CD4-positive, CD25-positive, alpha-beta regulatory T cell (primary cell): ENCODE results near the gene MYO1E. TPM values are rescaled to one million over a fixed set of nuclear protein-coding genes. Genes with fewer than 3 reads are reported as not detected.

Experiments used
- ATAC-seq, 2 donors: fragments of 150-1000 bp; cut with Tn5 transposase; one replicate each; pipeline ENCODE4 v1.10.0; 2021; ENCODE audit warnings: low read depth in 2 of 2, moderate number of reproducible peaks in 2 of 2, moderate library complexity in 1 of 2
- DNase-seq, 3 donors: peaks; one replicate each; pipeline versions ENCODE4 v3.0.0 to v3.0.0-alpha.2; 2012 to 2022; ENCODE audit warnings: mixed read lengths in 1 of 3
- H3K27ac ChIP-seq: one replicate; pipeline ENCODE4 v1.7.0; 2013; ENCODE audit warnings: mild to moderate bottlenecking, low read length; ENCODE audit not compliant: insufficient read depth, poor library complexity, severe bottlenecking
- H3K27me3 ChIP-seq: one replicate; pipeline ENCODE4 v1.7.0; 2013; ENCODE audit warnings: low read length; ENCODE audit not compliant: control insufficient read depth, insufficient read depth
- H3K36me3 ChIP-seq: one replicate; pipeline ENCODE4 v1.7.0; 2013; ENCODE audit warnings: mild to moderate bottlenecking, low read length, moderate library complexity; ENCODE audit not compliant: control insufficient read depth, insufficient read depth
- H3K4me1 ChIP-seq: 2 replicates; pipeline ENCODE4 v1.7.0; 2013; ENCODE audit warnings: mild to moderate bottlenecking, low read length; ENCODE audit not compliant: insufficient read depth, control insufficient read depth, poor library complexity, severe bottlenecking
- H3K4me3 ChIP-seq: one replicate; pipeline ENCODE4 v1.7.0; 2013; ENCODE audit warnings: low read depth, mild to moderate bottlenecking, low read length, moderate library complexity
- H3K9me3 ChIP-seq, 2 experiments: 1 replicate in 1 of 2; 2 replicates in 1 of 2; pipeline ENCODE4 v1.7.0; 2013; ENCODE audit warnings: low read length in 2 of 2, mild to moderate bottlenecking in 1 of 2, moderate library complexity in 1 of 2; ENCODE audit not compliant: control insufficient read depth in 2 of 2
- H3K27ac Mint-ChIP-seq, 3 donors: one replicate each; pipeline ENCODE4 v1.8.0; 2020 to 2022; ENCODE audit warnings: mild to moderate bottlenecking in 3 of 3, mixed read lengths in 3 of 3, moderate library complexity in 2 of 3
- H3K27me3 Mint-ChIP-seq: one replicate; pipeline ENCODE4 v1.8.0; 2022; ENCODE audit warnings: mild to moderate bottlenecking, mixed read lengths
- H3K36me3 Mint-ChIP-seq: one replicate; pipeline ENCODE4 v1.8.0; 2020; ENCODE audit warnings: mixed read lengths
- H3K4me1 Mint-ChIP-seq, 4 donors: one replicate each; pipeline ENCODE4 v1.8.0; 2020 to 2022; ENCODE audit warnings: mixed read lengths in 4 of 4, mild to moderate bottlenecking in 1 of 4
- H3K4me3 Mint-ChIP-seq, 4 donors: one replicate each; pipeline ENCODE4 v1.8.0; 2020 to 2022; ENCODE audit warnings: mild to moderate bottlenecking in 4 of 4, mixed read lengths in 4 of 4, moderate library complexity in 3 of 4
- H3K9me3 Mint-ChIP-seq, 7 donors: one replicate each; pipeline ENCODE4 v1.8.0; 2020 to 2022; ENCODE audit warnings: mixed read lengths in 7 of 7, mild to moderate bottlenecking in 3 of 7, moderate library complexity in 2 of 7
- polyA plus RNA-seq, 4 donors: library from polyadenylated mRNA; unstranded; fragments of 300-500 nt; fragmentation: Illumina TruSeq; gene quantifications; one replicate each; pipeline ENCODE4 v1.2.3, GENCODE V29; 2021
- total RNA-seq: library from RNA; stranded (reverse); gene quantifications from one replicate; pipeline ENCODE4 v1.2.3, GENCODE V29; 2022

MYO1E gene
- total and polyA plus RNA-seq, 5 donors from 2014 or later, result 0.14 to 1.6 (median 0.75) TPM

DNA sequence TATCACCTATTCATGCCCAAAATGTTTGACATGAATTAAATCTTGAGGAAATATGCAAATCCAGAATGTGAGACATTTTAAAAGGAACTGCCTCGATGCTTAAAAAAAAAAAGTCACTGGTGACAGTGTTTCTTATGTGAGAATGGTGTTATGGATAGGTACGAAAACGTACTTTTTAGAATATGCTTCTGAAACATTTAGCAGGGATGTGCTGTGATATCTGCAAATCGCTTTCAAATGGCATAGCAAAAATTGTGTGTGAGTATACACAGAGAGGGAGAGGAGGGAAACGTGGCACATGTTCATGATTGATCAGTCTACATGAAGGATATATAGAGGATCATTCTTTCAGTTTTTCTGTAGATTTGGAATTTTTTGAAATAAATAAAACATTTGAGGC, 251.7 kb downstream of the MYO1E start:
- Histone ChIP-seq H3K4me3 (no peak overlapping the region), H3K4me1 (no peaks in the 10 kb centered on the region), H3K27ac (no peak overlapping the region), H3K27me3 (no peaks in the 10 kb centered on the region), H3K36me3 (peaks cover 4% of the 10 kb centered on the region), H3K9me3 (no peaks in the 10 kb centered on the region)
- Mint-ChIP-seq H3K27me3 (no peaks in the 10 kb centered on the region), H3K9me3 (no peaks in the 10 kb centered on the region), H3K4me1 (peaks cover 0 to 8% (median 3%) of the 10 kb centered on the region in 4 donors), H3K36me3 (no peaks in the 10 kb centered on the region), H3K27ac (peak overlapping the region in 1 of 3 donors; percentile 6), H3K4me3 (peak overlapping the region in 1 of 4 donors; percentile 7)
- no peak for ATAC-seq
- DNase-seq, result no peak

DNA sequence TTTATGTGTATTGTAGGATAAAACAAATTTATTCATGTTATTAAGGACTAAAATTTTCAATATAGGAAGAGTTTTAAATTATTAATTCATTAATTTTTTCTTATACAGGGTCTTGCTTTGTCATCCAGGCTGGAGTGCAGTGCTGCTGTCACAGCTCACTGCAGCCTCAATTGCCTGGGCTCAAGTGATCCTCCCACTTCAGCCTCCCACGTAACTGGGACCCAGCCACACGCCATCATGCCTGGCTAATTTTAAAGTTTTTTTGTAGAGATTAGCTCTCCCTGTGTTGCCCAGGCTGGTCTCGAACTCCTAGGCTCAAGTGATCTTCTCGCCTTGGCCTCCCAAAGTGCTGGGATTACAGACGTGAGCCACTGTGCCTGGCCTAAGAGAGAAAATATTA, 253.0 kb downstream of the MYO1E start:
- peaks cover 4% of the 10 kb centered on the region for H3K36me3 ChIP-seq
- H3K27ac ChIP-seq, result no peak overlapping the region
- Mint-ChIP-seq H3K4me1 (peaks cover 0 to 8% (median 3%) of the 10 kb centered on the region in 4 donors), H3K9me3 (no peaks in the 10 kb centered on the region), H3K27ac (peak overlapping the region in 1 of 3 donors; percentile 6), H3K36me3 (no peaks in the 10 kb centered on the region), H3K27me3 (no peaks in the 10 kb centered on the region), H3K4me3 (no peak overlapping the region)
- DNase-seq (no peak), ATAC-seq (no peak)
- H3K9me3 ChIP-seq, result no peaks in the 10 kb centered on the region
- H3K4me3 ChIP-seq, result no peak overlapping the region
- no peaks in the 10 kb centered on the region for H3K27me3 ChIP-seq
- no peaks in the 10 kb centered on the region for H3K4me1 ChIP-seq

DNA sequence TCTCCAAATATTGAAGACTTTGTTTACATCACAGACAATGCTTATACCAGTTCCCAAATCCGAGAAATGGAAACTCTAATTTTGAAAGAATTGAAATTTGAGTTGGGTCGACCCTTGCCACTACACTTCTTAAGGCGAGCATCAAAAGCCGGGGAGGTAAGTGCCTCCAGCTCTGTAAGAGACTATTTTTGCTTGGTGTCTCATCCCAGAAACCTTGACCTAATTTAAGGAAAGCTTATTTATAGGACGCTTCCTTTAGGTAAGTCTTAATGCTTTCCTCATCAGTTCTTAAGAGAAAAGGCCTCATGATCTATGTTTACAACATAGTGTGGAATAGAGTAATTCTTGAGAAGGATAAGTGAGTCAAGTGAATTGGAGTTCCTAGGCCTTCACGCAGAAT, 255.9 kb downstream of the MYO1E start:
- no peak overlapping the region for H3K27ac ChIP-seq

DNA sequence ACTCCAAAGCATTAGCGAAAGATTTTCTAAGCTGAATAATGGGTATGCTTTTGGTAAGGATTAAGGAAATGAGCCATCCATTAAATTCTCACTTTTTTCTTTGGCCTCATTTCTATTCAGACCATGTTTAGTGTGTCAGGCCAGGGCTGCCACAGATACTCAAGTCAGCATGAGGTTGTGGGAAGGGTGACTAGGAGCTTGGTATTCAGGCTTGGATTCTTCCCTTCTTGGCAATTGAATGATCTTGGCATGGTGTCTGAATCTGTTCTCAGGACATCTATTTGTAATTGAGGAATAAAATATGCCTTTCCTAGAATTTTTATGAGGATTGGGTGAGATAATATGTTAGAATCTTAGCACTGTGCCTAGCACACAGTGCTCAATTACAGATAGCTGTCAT, 256.5 kb downstream of the MYO1E start:
- H3K4me1 ChIP-seq, result no peaks in the 10 kb centered on the region
- peaks cover 0 to 14% (median under 1%) of the 10 kb centered on the region in 4 donors for H3K4me1 Mint-ChIP-seq
- no peak for ATAC-seq
- H3K4me3 Mint-ChIP-seq, result no peak overlapping the region
- no peaks in the 10 kb centered on the region for H3K27me3 Mint-ChIP-seq
- H3K9me3 Mint-ChIP-seq, result no peaks in the 10 kb centered on the region
- H3K36me3 ChIP-seq, result peaks cover 4% of the 10 kb centered on the region
- H3K36me3 Mint-ChIP-seq, result no peaks in the 10 kb centered on the region
- no peak for DNase-seq
- no peak overlapping the region for H3K4me3 ChIP-seq
- H3K27me3 ChIP-seq, result no peaks in the 10 kb centered on the region
- no peak overlapping the region for H3K27ac ChIP-seq
- no peak overlapping the region for H3K27ac Mint-ChIP-seq
- no peaks in the 10 kb centered on the region for H3K9me3 ChIP-seq

More for the DNA sequence above, 255.9 kb downstream of the MYO1E start:
- no peaks in the 10 kb centered on the region for H3K27me3 ChIP-seq
- no peaks in the 10 kb centered on the region for H3K9me3 ChIP-seq
- H3K36me3 ChIP-seq, result peaks cover 4% of the 10 kb centered on the region
- Mint-ChIP-seq H3K4me3 (no peak overlapping the region), H3K27me3 (no peaks in the 10 kb centered on the region), H3K36me3 (no peaks in the 10 kb centered on the region), H3K9me3 (no peaks in the 10 kb centered on the region), H3K27ac (peak overlapping the region in 1 of 3 donors; percentile 0), H3K4me1 (peaks cover 0 to 10% (median 2%) of the 10 kb centered on the region in 4 donors)
- DNase-seq (no peak), ATAC-seq (no peak)
- H3K4me3 ChIP-seq, result no peak overlapping the region
- no peaks in the 10 kb centered on the region for H3K4me1 ChIP-seq

DNA sequence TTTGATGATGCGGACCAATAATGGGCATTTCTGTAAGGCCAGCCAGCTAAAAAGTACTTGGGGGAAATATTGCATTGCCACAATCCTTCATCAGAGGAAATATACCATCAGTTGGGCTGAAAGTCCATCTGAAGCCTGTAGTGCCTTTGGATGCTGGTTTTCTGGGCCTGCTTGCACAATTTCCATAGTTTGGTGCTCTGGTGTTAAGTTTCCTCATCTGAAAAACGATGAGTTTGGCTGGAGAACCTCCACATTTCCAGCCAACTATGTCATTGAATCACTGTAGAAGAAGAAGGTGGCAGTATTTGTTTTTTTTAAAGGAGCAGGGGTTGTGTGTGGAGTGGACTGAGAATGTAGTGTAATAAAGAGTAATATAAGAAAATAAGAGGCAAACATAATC, 257.6 kb downstream of the MYO1E start:
- DNase-seq (no peak), ATAC-seq (no peak)
- no peak overlapping the region for H3K27ac Mint-ChIP-seq
- H3K27me3 ChIP-seq, result no peaks in the 10 kb centered on the region
- H3K9me3 ChIP-seq, result no peaks in the 10 kb centered on the region
- H3K4me3 Mint-ChIP-seq, result no peak overlapping the region
- no peak overlapping the region for H3K27ac ChIP-seq
- H3K36me3 Mint-ChIP-seq, result no peaks in the 10 kb centered on the region
- H3K4me1 Mint-ChIP-seq, result peaks cover 0 to 20% (median 2%) of the 10 kb centered on the region in 4 donors
- H3K27me3 Mint-ChIP-seq, result no peaks in the 10 kb centered on the region
- peaks cover 4% of the 10 kb centered on the region for H3K36me3 ChIP-seq
- no peaks in the 10 kb centered on the region for H3K9me3 Mint-ChIP-seq
- no peak overlapping the region for H3K4me3 ChIP-seq
- H3K4me1 ChIP-seq, result no peaks in the 10 kb centered on the region

DNA sequence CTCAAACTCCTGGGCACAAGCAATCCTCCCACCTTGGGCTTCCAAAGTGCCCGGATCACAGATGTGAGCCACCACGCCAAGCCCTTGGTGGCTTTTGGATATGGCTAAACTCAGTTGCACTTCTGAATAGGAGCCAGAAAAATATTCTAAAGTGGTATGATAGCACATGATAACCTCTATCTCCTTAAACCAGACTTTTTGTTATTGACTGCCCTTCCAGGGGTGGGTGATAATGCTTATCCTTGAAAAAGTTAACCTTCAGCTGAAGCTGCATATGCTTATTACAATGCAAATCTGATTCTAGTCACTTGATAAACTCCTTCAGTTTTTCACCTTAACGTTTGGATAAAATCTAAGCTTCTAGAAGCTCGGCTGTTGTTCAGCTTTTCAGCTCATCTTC, 261.4 kb downstream of the MYO1E start:
- Mint-ChIP-seq H3K36me3 (no peaks in the 10 kb centered on the region), H3K27me3 (no peaks in the 10 kb centered on the region), H3K4me3 (no peak overlapping the region), H3K27ac (no peak overlapping the region), H3K4me1 (peaks cover 0 to 31% (median 2%) of the 10 kb centered on the region in 4 donors), H3K9me3 (no peaks in the 10 kb centered on the region)
- Histone ChIP-seq H3K27ac (no peak overlapping the region), H3K36me3 (no peaks in the 10 kb centered on the region), H3K27me3 (no peaks in the 10 kb centered on the region), H3K4me3 (no peak overlapping the region), H3K9me3 (no peaks in the 10 kb centered on the region), H3K4me1 (no peaks in the 10 kb centered on the region)
- ATAC-seq (no peak), DNase-seq (no peak)

DNA sequence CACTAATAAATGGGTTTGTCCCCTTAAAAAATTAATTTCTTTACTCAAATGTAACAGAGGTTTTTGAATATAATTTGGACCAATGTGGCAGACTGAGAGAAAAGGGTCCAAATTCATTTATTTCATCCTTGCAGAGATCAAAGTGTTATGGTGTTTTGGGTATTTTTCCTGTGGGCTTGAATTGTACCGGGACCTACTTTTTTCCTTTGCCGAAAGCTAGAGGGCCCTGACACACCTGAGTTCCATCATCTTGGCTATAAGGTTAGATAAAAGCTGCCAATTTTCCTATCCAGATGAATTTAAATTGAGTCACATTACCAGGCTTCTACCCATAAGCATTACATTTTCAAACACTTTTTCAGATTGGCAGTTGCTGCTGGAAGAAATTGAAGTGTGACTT, 266.8 kb downstream of the MYO1E start:
- no peak overlapping the region for H3K27ac ChIP-seq
- peak overlapping the region in 2 of 3 donors; percentile 32 to 94 for H3K27ac Mint-ChIP-seq

DNA sequence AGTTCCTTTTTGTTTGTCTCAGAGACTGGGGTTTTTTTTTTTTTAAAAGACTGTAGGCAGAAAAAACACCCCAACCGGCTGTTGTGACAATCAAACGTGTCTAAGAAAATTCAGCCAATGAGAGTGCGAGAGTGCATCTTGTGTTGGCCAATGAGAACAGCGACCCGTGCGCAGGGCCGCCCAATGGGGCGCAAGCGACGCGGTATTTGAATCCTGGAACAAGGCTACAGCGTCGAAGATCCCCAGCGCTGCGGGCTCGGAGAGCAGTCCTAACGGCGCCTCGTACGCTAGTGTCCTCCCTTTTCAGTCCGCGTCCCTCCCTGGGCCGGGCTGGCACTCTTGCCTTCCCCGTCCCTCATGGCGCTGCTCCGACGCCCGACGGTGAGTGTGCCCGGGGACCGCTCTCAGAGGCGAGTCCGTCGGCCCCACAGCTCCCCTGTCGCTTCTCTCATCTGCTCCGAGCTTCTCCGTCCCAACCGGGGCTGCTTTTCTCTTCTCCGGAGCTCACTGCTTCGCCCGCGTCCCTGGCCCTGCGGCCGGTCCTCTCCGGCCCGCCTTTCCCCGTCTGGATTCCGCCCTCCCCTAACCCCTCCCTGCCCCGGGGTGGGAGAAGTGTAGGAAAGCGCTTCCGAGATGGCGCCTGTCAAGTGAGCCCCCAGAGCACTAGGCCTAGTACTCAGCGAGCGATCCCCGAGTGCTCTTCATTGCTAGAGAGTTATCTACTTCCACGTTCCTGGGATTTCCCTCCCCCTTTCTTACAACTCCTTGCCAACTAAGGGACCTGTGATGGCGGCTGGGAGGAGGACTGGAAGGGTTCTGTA, 267.5 kb downstream of the MYO1E start, which contains the start of gene CCNB2:
Gene CCNB2 (plus strand): TSS at position 235 of the 821 bp plus-strand sequence. CDS start 123 bp downstream, at position 358.
- DNase-seq, result peak; percentile 82 to 97 (median 89)
- H3K36me3 ChIP-seq, result no peaks in the 10 kb centered on the region
- Mint-ChIP-seq H3K27me3 (no peaks in the 10 kb centered on the region), H3K27ac (peak within 1 kb of the TSS; percentile 94 to 99 (median 97)), H3K9me3 (no peaks in the 10 kb centered on the region), H3K4me1 (peaks cover 7 to 28% (median 15%) of the 10 kb centered on the region in 4 donors), H3K36me3 (no peaks in the 10 kb centered on the region), H3K4me3 (peak within 1 kb of the TSS; percentile 89 to 99 (median 94))
- ATAC-seq, result peak; percentile 100
- peak within 1 kb of the TSS; percentile 88 for H3K27ac ChIP-seq
- H3K27me3 ChIP-seq, result no peaks in the 10 kb centered on the region
- peaks cover 8% of the 10 kb centered on the region for H3K4me1 ChIP-seq
- H3K4me3 ChIP-seq, result peak within 1 kb of the TSS; percentile 85
- no peaks in the 10 kb centered on the region for H3K9me3 ChIP-seq

More for the DNA sequence above, 266.8 kb downstream of the MYO1E start:
- Histone ChIP-seq H3K36me3 (no peaks in the 10 kb centered on the region), H3K27me3 (no peaks in the 10 kb centered on the region), H3K4me1 (peaks cover 8% of the 10 kb centered on the region), H3K9me3 (no peaks in the 10 kb centered on the region), H3K4me3 (peak overlapping the region; percentile 85)
- H3K27me3 Mint-ChIP-seq, result no peaks in the 10 kb centered on the region
- DNase-seq, result no peak
- H3K4me1 Mint-ChIP-seq, result peaks cover 7 to 36% (median 14%) of the 10 kb centered on the region in 4 donors
- peak overlapping the region; percentile 89 to 99 (median 94) for H3K4me3 Mint-ChIP-seq
- no peaks in the 10 kb centered on the region for H3K9me3 Mint-ChIP-seq
- H3K36me3 Mint-ChIP-seq, result no peaks in the 10 kb centered on the region
- no peak for ATAC-seq
